ENCODE results near the gene CREG2.

The CREG2 gene

DNA sequence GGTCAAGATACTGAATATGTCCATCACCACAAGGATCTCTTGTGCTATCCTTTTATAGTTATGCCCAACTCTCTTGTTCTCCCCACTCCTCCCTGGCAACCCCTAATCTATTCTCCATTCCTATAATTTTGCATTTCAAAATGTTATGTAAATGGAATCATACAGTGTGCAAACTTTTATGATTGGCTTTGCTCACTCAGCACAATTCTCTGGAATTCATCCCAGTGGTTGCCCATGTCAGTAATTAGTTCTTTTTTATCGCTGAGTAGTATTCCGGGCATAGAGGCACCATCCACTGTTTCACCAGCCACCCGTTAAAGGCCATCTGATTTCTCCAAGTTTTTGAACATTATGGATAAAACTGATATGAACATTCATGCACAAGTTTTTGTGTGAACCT, 40.4 kb downstream of the CREG2 start:
- Histone ChIP-seq H3K4me2 (ENCODE audit: insufficient read depth, low read length, poor library complexity, severe bottlenecking) (no peak overlapping the region), H3K4me1 (ENCODE audit: control insufficient read depth in 2 of 2, insufficient read depth in 1 of 2, low read depth in 1 of 2, low read length in 2 of 2) (no peaks in the 10 kb centered on the region), H3K14ac (ENCODE audit: low read length) (no peak overlapping the region), H2BK5ac (ENCODE audit: low read length) (no peak overlapping the region), H3K23ac (ENCODE audit: low read depth, low read length, poor library complexity) (no peak overlapping the region), H3K4me3 (ENCODE audit: low read length in 2 of 2) (no peak overlapping the region), H2AFZ (ENCODE audit: low read length) (no peak overlapping the region), H4K8ac (ENCODE audit: low read depth, low read length) (no peak overlapping the region), H3K36me3 (replicated peaks in 1 of 2; ENCODE audit: control insufficient read depth in 2 of 2, insufficient read depth in 2 of 2, low read length in 2 of 2) (no peaks in the 10 kb centered on the region), H2AK5ac (ENCODE audit: low read depth, low read length) (no peak overlapping the region), H3K79me1 (ENCODE audit: low read depth, low read length) (no peaks in the 10 kb centered on the region), H2BK12ac (ENCODE audit: low read length) (no peak overlapping the region), H3K9ac (ENCODE audit: low read depth, low read length, poor library complexity) (no peak overlapping the region), H3K9me3 (replicated peaks in 1 of 2; ENCODE audit: control insufficient read depth in 2 of 2, insufficient read depth in 1 of 2, low read depth in 1 of 2, low read length in 2 of 2) (no peaks in the 10 kb centered on the region), H4K91ac (ENCODE audit: low read depth, low read length, poor library complexity) (no peak overlapping the region), H2BK120ac (ENCODE audit: low read depth, low read length) (no peak overlapping the region), H2BK15ac (ENCODE audit: low read length) (no peak overlapping the region), H3K27ac (replicated peaks; ENCODE audit: low read length) (no peak overlapping the region), H3K4ac (ENCODE audit: low read length) (no peak overlapping the region), H3K18ac (ENCODE audit: low read length) (no peak overlapping the region), H3K27me3 (ENCODE audit: control insufficient read depth in 3 of 3, insufficient read depth in 3 of 3, low read depth in 1 of 3, low read length in 3 of 3) (peaks cover 0 to 2% (median 0%) of the 10 kb centered on the region in 3 experiments)
- WGBS, 2 donors (ENCODE audit: extremely low coverage in 2 of 2, insufficient read length in 2 of 2, insufficient replicate concordance in 1 of 2) = no CpG with 5 or more reads among the region's 3 CpGs
- no peak for DNase-seq (ENCODE audit: low spot score)

DNA sequence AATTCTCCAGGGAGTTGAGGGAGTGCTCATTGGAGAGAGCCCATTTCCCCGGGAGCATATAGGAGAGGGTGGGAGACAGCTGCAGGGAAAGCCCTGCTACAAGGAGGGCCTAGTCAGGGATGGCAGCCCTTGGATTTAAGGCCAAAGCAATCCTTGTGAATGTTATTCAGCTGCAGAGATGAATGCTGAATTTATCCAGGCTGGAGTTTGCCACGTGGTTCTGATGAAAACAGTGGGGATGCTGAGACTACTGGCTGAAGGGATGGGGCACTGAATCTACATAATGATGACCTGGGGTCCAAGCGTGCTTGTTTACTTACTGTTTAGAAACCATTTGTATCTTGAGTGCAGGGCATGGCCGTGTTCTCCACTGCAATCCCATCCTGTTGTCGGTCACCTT, 43.2 kb downstream of the CREG2 start:
- WGBS, 2 donors (ENCODE audit: extremely low coverage in 2 of 2, insufficient read length in 2 of 2, insufficient replicate concordance in 1 of 2) = no CpG with 5 or more reads among the region's 5 CpGs

DNA sequence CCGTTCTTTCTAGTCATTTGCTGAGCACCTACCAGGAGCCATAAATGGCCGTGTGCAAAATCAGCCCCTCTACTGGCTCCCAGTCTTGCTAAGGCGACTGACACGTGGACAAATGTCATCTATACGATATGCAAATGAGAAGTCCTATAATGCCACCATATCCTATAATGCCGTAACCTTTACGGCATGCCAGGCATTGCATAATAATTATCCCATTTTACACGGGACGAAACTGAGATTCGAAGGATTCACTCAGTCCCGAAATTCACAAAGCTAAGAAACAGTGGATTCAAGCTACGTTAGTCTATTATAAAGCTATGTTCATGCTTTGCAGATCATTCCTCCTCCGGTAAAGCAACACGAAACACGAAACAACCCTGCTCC, 44.7 kb downstream of the CREG2 start:
- no peak overlapping the region for H4K91ac ChIP-seq (ENCODE audit: low read depth, low read length, poor library complexity)
- no peak overlapping the region for H3K27ac ChIP-seq (replicated peaks; ENCODE audit: low read length)
- no CpG with 5 or more reads among the region's 15 CpGs for WGBS, 2 donors (ENCODE audit: extremely low coverage in 2 of 2, insufficient read length in 2 of 2, insufficient replicate concordance in 1 of 2)
- H2BK12ac ChIP-seq (ENCODE audit: low read length) = no peak overlapping the region
- no peaks in the 10 kb centered on the region for H3K36me3 ChIP-seq (replicated peaks in 1 of 2; ENCODE audit: control insufficient read depth in 2 of 2, insufficient read depth in 2 of 2, low read length in 2 of 2)
- H3K4ac ChIP-seq (ENCODE audit: low read length) = no peak overlapping the region
- no peak for DNase-seq (ENCODE audit: low spot score)
- H2AK5ac ChIP-seq (ENCODE audit: low read depth, low read length) = no peak overlapping the region
- H3K4me3 ChIP-seq (ENCODE audit: low read length in 2 of 2) = no peak overlapping the region
- peaks cover 0 to 1% of the 10 kb centered on the region in 2 donors for H3K4me1 ChIP-seq (ENCODE audit: control insufficient read depth in 2 of 2, insufficient read depth in 1 of 2, low read depth in 1 of 2, low read length in 2 of 2)
- H3K79me1 ChIP-seq (ENCODE audit: low read depth, low read length) = no peaks in the 10 kb centered on the region
- H3K9me3 ChIP-seq (replicated peaks in 1 of 2; ENCODE audit: control insufficient read depth in 2 of 2, insufficient read depth in 1 of 2, low read depth in 1 of 2, low read length in 2 of 2) = no peaks in the 10 kb centered on the region
- H3K27me3 ChIP-seq (ENCODE audit: control insufficient read depth in 3 of 3, insufficient read depth in 3 of 3, low read depth in 1 of 3, low read length in 3 of 3) = peaks cover 0 to 2% (median 0%) of the 10 kb centered on the region in 3 experiments
- no peak overlapping the region for H3K9ac ChIP-seq (ENCODE audit: low read depth, low read length, poor library complexity)
- no peak overlapping the region for H3K4me2 ChIP-seq (ENCODE audit: insufficient read depth, low read length, poor library complexity, severe bottlenecking)
- no peak overlapping the region for H4K8ac ChIP-seq (ENCODE audit: low read depth, low read length)
- H2BK15ac ChIP-seq (ENCODE audit: low read length) = no peak overlapping the region
- no peak overlapping the region for H3K18ac ChIP-seq (ENCODE audit: low read length)
- H2AFZ ChIP-seq (ENCODE audit: low read length) = no peak overlapping the region
- no peak overlapping the region for H3K14ac ChIP-seq (ENCODE audit: low read length)
- H3K23ac ChIP-seq (ENCODE audit: low read depth, low read length, poor library complexity) = no peak overlapping the region
- no peak overlapping the region for H2BK120ac ChIP-seq (ENCODE audit: low read depth, low read length)
- H2BK5ac ChIP-seq (ENCODE audit: low read length) = no peak overlapping the region

More for the DNA sequence above, 43.2 kb downstream of the CREG2 start:
- H2AK5ac ChIP-seq (ENCODE audit: low read depth, low read length) = peak overlapping the region; percentile 64
- H3K27ac ChIP-seq (replicated peaks; ENCODE audit: low read length) = no peak overlapping the region
- H2BK120ac ChIP-seq (ENCODE audit: low read depth, low read length) = no peak overlapping the region
- no peak overlapping the region for H4K8ac ChIP-seq (ENCODE audit: low read depth, low read length)
- no peak overlapping the region for H4K91ac ChIP-seq (ENCODE audit: low read depth, low read length, poor library complexity)
- no peaks in the 10 kb centered on the region for H3K4me1 ChIP-seq (ENCODE audit: control insufficient read depth in 2 of 2, insufficient read depth in 1 of 2, low read depth in 1 of 2, low read length in 2 of 2)
- H2AFZ ChIP-seq (ENCODE audit: low read length) = no peak overlapping the region
- H3K9ac ChIP-seq (ENCODE audit: low read depth, low read length, poor library complexity) = peak overlapping the region; percentile 12
- H3K79me1 ChIP-seq (ENCODE audit: low read depth, low read length) = no peaks in the 10 kb centered on the region
- no peak overlapping the region for H3K4me3 ChIP-seq (ENCODE audit: low read length in 2 of 2)
- no peak overlapping the region for H2BK12ac ChIP-seq (ENCODE audit: low read length)
- H3K14ac ChIP-seq (ENCODE audit: low read length) = peak overlapping the region; percentile 47
- no peak overlapping the region for H3K23ac ChIP-seq (ENCODE audit: low read depth, low read length, poor library complexity)
- no peak overlapping the region for H3K4ac ChIP-seq (ENCODE audit: low read length)
- DNase-seq (ENCODE audit: low spot score) = no peak
- H3K36me3 ChIP-seq (replicated peaks in 1 of 2; ENCODE audit: control insufficient read depth in 2 of 2, insufficient read depth in 2 of 2, low read length in 2 of 2) = no peaks in the 10 kb centered on the region
- H3K27me3 ChIP-seq (ENCODE audit: control insufficient read depth in 3 of 3, insufficient read depth in 3 of 3, low read depth in 1 of 3, low read length in 3 of 3) = peaks cover 0 to 2% (median 0%) of the 10 kb centered on the region in 3 experiments
- no peak overlapping the region for H3K4me2 ChIP-seq (ENCODE audit: insufficient read depth, low read length, poor library complexity, severe bottlenecking)
- H3K9me3 ChIP-seq (replicated peaks in 1 of 2; ENCODE audit: control insufficient read depth in 2 of 2, insufficient read depth in 1 of 2, low read depth in 1 of 2, low read length in 2 of 2) = no peaks in the 10 kb centered on the region
- H3K18ac ChIP-seq (ENCODE audit: low read length) = peak overlapping the region; percentile 13
- H2BK5ac ChIP-seq (ENCODE audit: low read length) = no peak overlapping the region
- H2BK15ac ChIP-seq (ENCODE audit: low read length) = no peak overlapping the region

DNA sequence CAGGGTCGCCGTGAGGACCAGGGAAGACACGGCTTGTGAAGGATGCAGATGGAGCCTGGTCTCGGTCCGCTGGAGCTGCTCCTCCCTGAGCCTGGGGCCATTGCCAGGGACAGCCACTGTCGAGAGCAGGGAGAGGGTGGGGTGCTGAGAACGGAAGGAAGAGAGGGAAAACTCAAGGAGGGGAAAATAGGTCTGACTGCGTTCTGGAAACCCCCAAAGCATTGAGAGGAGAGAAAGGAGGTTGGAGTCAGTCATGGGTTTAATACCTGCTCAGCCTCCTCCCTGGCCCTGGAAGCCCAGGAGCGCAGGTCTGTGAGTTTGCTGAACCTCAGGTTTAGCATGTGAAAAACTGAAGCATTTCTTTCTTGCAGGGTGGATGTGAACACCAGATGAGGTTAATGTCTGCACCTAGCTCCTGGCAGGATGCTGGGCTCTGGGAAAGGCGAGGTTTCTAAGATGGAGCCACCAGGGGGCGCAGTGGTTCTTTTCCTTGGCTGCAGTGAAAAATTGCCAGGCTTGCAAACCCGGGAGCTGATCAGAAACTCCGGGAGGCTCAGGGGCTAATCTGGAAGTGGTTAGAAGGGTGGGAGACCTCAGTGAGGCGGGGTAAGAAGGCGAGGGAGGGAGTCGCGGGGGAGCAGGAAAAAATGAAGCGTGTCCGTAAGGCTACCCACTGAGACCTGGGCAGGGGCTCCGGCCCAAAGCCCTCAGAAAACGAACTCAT, 45.2 kb downstream of the CREG2 start:
- Histone ChIP-seq H3K36me3 (replicated peaks in 1 of 2; ENCODE audit: control insufficient read depth in 2 of 2, insufficient read depth in 2 of 2, low read length in 2 of 2) (no peaks in the 10 kb centered on the region), H3K14ac (ENCODE audit: low read length) (no peak overlapping the region), H3K9me3 (replicated peaks in 1 of 2; ENCODE audit: control insufficient read depth in 2 of 2, insufficient read depth in 1 of 2, low read depth in 1 of 2, low read length in 2 of 2) (no peaks in the 10 kb centered on the region), H2BK15ac (ENCODE audit: low read length) (no peak overlapping the region), H3K23ac (ENCODE audit: low read depth, low read length, poor library complexity) (no peak overlapping the region), H2BK12ac (ENCODE audit: low read length) (no peak overlapping the region), H3K4ac (ENCODE audit: low read length) (no peak overlapping the region), H3K4me3 (ENCODE audit: low read length in 2 of 2) (no peak overlapping the region), H2AK5ac (ENCODE audit: low read depth, low read length) (no peak overlapping the region), H3K4me2 (ENCODE audit: insufficient read depth, low read length, poor library complexity, severe bottlenecking) (no peak overlapping the region), H2BK120ac (ENCODE audit: low read depth, low read length) (no peak overlapping the region), H3K27ac (replicated peaks; ENCODE audit: low read length) (no peak overlapping the region), H3K79me1 (ENCODE audit: low read depth, low read length) (no peaks in the 10 kb centered on the region), H2BK5ac (ENCODE audit: low read length) (no peak overlapping the region), H4K8ac (ENCODE audit: low read depth, low read length) (no peak overlapping the region), H3K27me3 (ENCODE audit: control insufficient read depth in 3 of 3, insufficient read depth in 3 of 3, low read depth in 1 of 3, low read length in 3 of 3) (peaks cover 0 to 2% (median 0%) of the 10 kb centered on the region in 3 experiments), H4K91ac (ENCODE audit: low read depth, low read length, poor library complexity) (no peak overlapping the region), H3K4me1 (ENCODE audit: control insufficient read depth in 2 of 2, insufficient read depth in 1 of 2, low read depth in 1 of 2, low read length in 2 of 2) (peaks cover 0 to 1% of the 10 kb centered on the region in 2 donors), H3K9ac (ENCODE audit: low read depth, low read length, poor library complexity) (no peak overlapping the region), H3K18ac (ENCODE audit: low read length) (no peak overlapping the region), H2AFZ (ENCODE audit: low read length) (no peak overlapping the region)
- peak; percentile 71 for DNase-seq (ENCODE audit: low spot score)
- WGBS, 2 donors (ENCODE audit: extremely low coverage in 2 of 2, insufficient read length in 2 of 2, insufficient replicate concordance in 1 of 2) = no CpG with 5 or more reads among the region's 21 CpGs
